Stimulated activated CD8-positive, alpha-beta memory T cell treated with anti-CD3 and anti-CD28 coated beads, Interleukin-15, amount 100 ng/mL, for 1 hour (primary cell): ENCODE data around the gene CHRM4.

Experiments used
- DNase-seq: peaks from one replicate; pipeline ENCODE4 v3.0.0-alpha.2; 2020; ENCODE audit warnings: low read depth

CHRM4 gene

GRCh38 chr11:46367244-46367915 lies 24.2 kb downstream of the CHRM4 start:
- DNase-seq: peak; percentile 63

GRCh38 chr11:46366661-46367161 lies 24.9 kb downstream of the CHRM4 start:
- no peak for DNase-seq

GRCh38 chr11:46366260-46366659 lies 25.3 kb downstream of the CHRM4 start:
- no peak for DNase-seq

- DNase-seq: no peak
Observed at GRCh38 chr11:46364791-46365190, 26.8 kb downstream of the CHRM4 start.

GRCh38 chr11:46364056-46364455 lies 27.5 kb downstream of the CHRM4 start:
- no peak for DNase-seq

- no peak for DNase-seq
Observed at GRCh38 chr11:46363455-46364005, 28.0 kb downstream of the CHRM4 start.

- DNase-seq: no peak
Observed at GRCh38 chr11:46363031-46363407, 28.6 kb downstream of the CHRM4 start.

- no peak for DNase-seq
Observed at GRCh38 chr11:46362156-46363030, 29.2 kb downstream of the CHRM4 start.

GRCh38 chr11:46361283-46362155 lies 30.1 kb downstream of the CHRM4 start:
- DNase-seq: no peak

GRCh38 chr11:46360878-46361277 lies 30.7 kb downstream of the CHRM4 start:
- no peak for DNase-seq

- DNase-seq: no peak
Observed at GRCh38 chr11:46359953-46360352, 31.6 kb downstream of the CHRM4 start.

- no peak for DNase-seq
Observed at GRCh38 chr11:46357483-46357936, 34.1 kb downstream of the CHRM4 start.

GRCh38 chr11:46356924-46357482 lies 34.6 kb downstream of the CHRM4 start:
- no peak for DNase-seq

- no peak for DNase-seq
Observed at GRCh38 chr11:46353698-46354097, 37.9 kb downstream of the CHRM4 start.

GRCh38 chr11:46352063-46352841 lies 39.3 kb downstream of the CHRM4 start:
- peak; percentile 46 for DNase-seq

GRCh38 chr11:46351606-46352005 lies 40.0 kb downstream of the CHRM4 start:
- DNase-seq: no peak

GRCh38 chr11:46351148-46351547 lies 40.4 kb downstream of the CHRM4 start:
- no peak for DNase-seq

- DNase-seq: no peak
Observed at GRCh38 chr11:46350695-46351094, 40.9 kb downstream of the CHRM4 start.

- DNase-seq: no peak
Observed at GRCh38 chr11:46348566-46349401, 42.8 kb downstream of the CHRM4 start.
